K562 (cell line): ENCODE results near the gene SHROOM3. TPM values are rescaled to one million over a fixed set of nuclear protein-coding genes. Genes with fewer than 3 reads are reported as not detected.

ENCODE experiments used
- ATAC-seq: fragments of 200-7000 bp; cut with Tn5 transposase; 3 replicates; pipeline ENCODE4 v1.9.1; 2020; ENCODE audit warnings: moderate library complexity
- BruUV-seq: library from RNA; stranded (reverse); fragments of 400-500 nt; replicated peaks from 2 replicates; lab custom pipeline; 2021; lab: Mats Ljungman, UMichigan
- CTCF ChIA-PET: fragments of 300-600 bp; formaldehyde crosslinking; extraction: SDS; loops from one replicate; lab custom pipeline; 2021; ENCODE audit warnings: low intra/inter-chr PET ratio; lab: Yijun Ruan, JAX
- POLR2A ChIA-PET: fragments of 300-600, 350-650 bp; sonication (Branson Sonifier 250); formaldehyde crosslinking; extraction: SDS; loops from one replicate; lab custom pipeline; 2021; ENCODE audit warnings: antibody characterized with exemption, inconsistent platforms; lab: Yijun Ruan, JAX
- DNase-seq, 4 experiments: peaks; one replicate each; pipeline versions ENCODE4 v3.0.0 to v3.0.0-alpha.2; 2011 to 2018; ENCODE audit warnings: low spot score in 3 of 4, mixed read lengths in 3 of 4; ENCODE audit errors: extremely low read depth in 1 of 4
- FAIRE-seq: peaks from 2 replicates; lab custom pipeline; 2011; peaks lifted over from hg19 to GRCh38; lab: Jason Lieb, UNC
- H2AFZ ChIP-seq: 2 replicates; pipeline ENCODE4 v1.6.0; 2011; ENCODE audit warnings: low read depth, low read length, control low read depth, inconsistent platforms
- H3K27ac ChIP-seq: fragments of 200-600 bp; 3 replicates; pipeline ENCODE4 v1.8.0; 2011; ENCODE audit warnings: low read depth, mild to moderate bottlenecking, control low read depth, inconsistent platforms, low read length, moderate library complexity, mixed read lengths; ENCODE audit errors: extremely low read depth
- H3K27me3 ChIP-seq, 2 experiments: fragments of 300-600 bp in 1 of 2; 2 replicates in 1 of 2; 3 replicates in 1 of 2; pipeline versions ENCODE4 v1.6.0 to v1.8.0; 2011; ENCODE audit warnings: inconsistent platforms in 2 of 2, low read length in 2 of 2, mild to moderate bottlenecking in 1 of 2, mixed read lengths in 1 of 2, moderate library complexity in 1 of 2; ENCODE audit not compliant: control insufficient read depth in 2 of 2, insufficient read depth in 2 of 2
- H3K36me3 ChIP-seq: fragments of 300-600 bp; 3 replicates; pipeline ENCODE4 v1.8.0; 2011; ENCODE audit warnings: mild to moderate bottlenecking, low read length, inconsistent platforms; ENCODE audit not compliant: control insufficient read depth, insufficient read depth
- H3K4me1 ChIP-seq, 2 experiments: fragments of 200-600 bp in 1 of 2; replicated peaks in 1 of 2; 2 replicates in 1 of 2; 3 replicates in 1 of 2; pipeline versions ENCODE4 v1.5.1 to v1.8.0; 2011; ENCODE audit warnings: inconsistent platforms in 2 of 2, low read length in 2 of 2, mild to moderate bottlenecking in 1 of 2, mixed read lengths in 1 of 2, moderate library complexity in 1 of 2; ENCODE audit not compliant: control insufficient read depth in 2 of 2, insufficient read depth in 2 of 2
- H3K4me2 ChIP-seq: 2 replicates; pipeline ENCODE4 v1.6.1; 2011; ENCODE audit warnings: low read length, control low read depth, inconsistent platforms, mixed read lengths; ENCODE audit not compliant: insufficient read depth
- H3K4me3 ChIP-seq: fragments of 200-600 bp; sonication (generic), shearing (Covaris generic); 2 replicates; pipeline ENCODE4 v1.5.1; 2016; ENCODE audit warnings: control low read depth, inconsistent platforms
- H3K79me2 ChIP-seq: fragments of 200-600 bp; 3 replicates; pipeline ENCODE4 v1.8.0; 2011; ENCODE audit warnings: low read length, inconsistent platforms; ENCODE audit not compliant: control insufficient read depth, insufficient read depth
- H3K9ac ChIP-seq, 2 experiments: 2 replicates each; pipeline versions ENCODE4 v1.6.0 to v1.6.1; 2011; ENCODE audit warnings: low read depth in 2 of 2, low read length in 2 of 2, control low read depth in 1 of 2, inconsistent platforms in 1 of 2, mild to moderate bottlenecking in 1 of 2, mixed read lengths in 1 of 2; ENCODE audit not compliant: insufficient read depth in 1 of 2
- H3K9me1 ChIP-seq: one replicate; pipeline ENCODE4 v1.6.0; 2011; ENCODE audit warnings: inconsistent platforms, mild to moderate bottlenecking, low read length, moderate library complexity; ENCODE audit not compliant: control insufficient read depth, insufficient read depth
- H3K9me3 ChIP-seq: replicated peaks from 2 replicates; pipeline ENCODE4 v1.5.1; 2011; ENCODE audit warnings: low read depth, low read length, inconsistent platforms; ENCODE audit not compliant: control insufficient read depth, insufficient read depth
- H4K20me1 ChIP-seq: replicated peaks from 2 replicates; pipeline ENCODE4 v1.6.1; 2011; ENCODE audit warnings: low read length, inconsistent platforms, mixed read lengths; ENCODE audit not compliant: control insufficient read depth, insufficient read depth
- CC2D1A ChIP-seq: fragments of 450-650 bp; IDR thresholded peaks from 2 replicates; pipeline ENCODE4 v1.6.1; 2017; ENCODE audit warnings: mild to moderate bottlenecking
- ETV5 ChIP-seq: sonication (generic); formaldehyde crosslinking; IDR thresholded peaks from 2 replicates; pipeline ENCODE4 v1.4.0; 2020; ENCODE audit warnings: low read depth, mild to moderate bottlenecking, missing genetic modification reagents
- KLF13 ChIP-seq: fragments of 450-650 bp; IDR thresholded peaks from 2 replicates; pipeline ENCODE4 v1.6.1; 2016; ENCODE audit warnings: missing genetic modification characterization, low read depth, mild to moderate bottlenecking, missing compliant biosample characterization, moderate library complexity, borderline replicate concordance
- RBM22 ChIP-seq: fragments of 200-400 bp; formaldehyde crosslinking; IDR thresholded peaks from 2 replicates; pipeline ENCODE4 v1.6.1; 2018; ENCODE audit warnings: low read length, low read depth; ENCODE audit not compliant: poor library complexity, severe bottlenecking
- SAFB ChIP-seq: fragments of 200-400 bp; formaldehyde crosslinking; IDR thresholded peaks from 2 replicates; pipeline ENCODE4 v1.6.1; 2017; ENCODE audit warnings: low read depth, low read length, borderline replicate concordance
- ZNF253 ChIP-seq: fragments of 250-450 bp; sonication (Bioruptor Pico); conservative IDR thresholded peaks from 2 replicates; pipeline ENCODE4 v1.6.1; 2021; ENCODE audit warnings: mild to moderate bottlenecking
- WGBS: fragments of 100-300 bp; shearing (Covaris generic); methylation state at CpG from one replicate; pipeline ENCODE4 v1.1.6; 2016; ENCODE audit warnings: low coverage, mixed read lengths; ENCODE audit not compliant: insufficient coverage; ENCODE audit errors: missing lambda C conversion rate; 5-methylcytosine and 5-hydroxymethylcytosine counted together
- in situ Hi-C: fragments of 300-500 bp; cut with MboI; formaldehyde crosslinking; loops from 4 replicates; pipeline ENCODE4 v1.15.0; 2018; ENCODE audit warnings: inconsistent platforms, mixed read lengths
- intact Hi-C: fragments of 100-400 bp; cut with micrococcal nuclease; formaldehyde crosslinking; loops from 2 replicates; pipeline ENCODE4 v1.14.2; 2022
- polyA plus RNA-seq, 8 experiments: library from polyadenylated mRNA; depleted of rRNA in 4 of 8; stranded (reverse) in 5 of 8; unstranded in 3 of 8; fragments of >200 nt; fragmentation: Nextera tagmentation in 2 of 8; fragmentation: Illumina TruSeq in 1 of 8; extraction: Ambion mirVana in 2 of 8; extraction: Trizol in 1 of 8; gene quantifications; 2 replicates each; pipeline versions ENCODE4 v1.2.1 to v1.2.3, GENCODE V29; 2011 to 2014; ENCODE audit warnings: inconsistent platforms in 1 of 8, missing spikeins in 1 of 8
- total RNA-seq, 7 experiments: library from RNA; depleted of rRNA in 6 of 7; stranded (reverse); fragments of >200 nt in 6 of 7; fragmentation: Illumina TruSeq in 2 of 7; extraction: Trizol in 2 of 7; gene quantifications; 2 replicates each; pipeline versions ENCODE4 v1.2.1 to v1.2.3, GENCODE V29; 2011 to 2021; ENCODE audit warnings: low replicate concordance in 1 of 7
- TF ChIP-seq, protein P1 (sequence below): sonication (generic); formaldehyde crosslinking; IDR thresholded peaks from 2 replicates; pipeline ENCODE4 v1.8.1; 2023; ENCODE audit warnings: mild to moderate bottlenecking, missing genetic modification reagents
- TF ChIP-seq, protein P2 (sequence below): fragments of 250-450 bp; sonication (Bioruptor Pico); IDR thresholded peaks from 2 replicates; pipeline ENCODE4 v1.4.0; 2020
- TF ChIP-seq, protein P3 (sequence below), 2 experiments: fragments of 450-650 bp; IDR thresholded peaks; 2 replicates each; pipeline ENCODE4 v1.6.1; 2016
- TF ChIP-seq, protein P4 (sequence below): sonication (generic); formaldehyde crosslinking; IDR thresholded peaks from 2 replicates; pipeline ENCODE4 v1.8.0; 2023; ENCODE audit warnings: mild to moderate bottlenecking, missing genetic modification reagents
- TF ChIP-seq, protein P5 (sequence below): sonication (generic); formaldehyde crosslinking; IDR thresholded peaks from 2 replicates; pipeline ENCODE4 v1.8.0; 2022; ENCODE audit warnings: mild to moderate bottlenecking, missing genetic modification reagents

SHROOM3 gene
- total and polyA plus RNA-seq, 9 of the 15 experiments (the other 6 are each of a cell fraction or from before 2014, with no cell fraction given), result 0.01 to 0.07 TPM; not detected in 7

DNA sequence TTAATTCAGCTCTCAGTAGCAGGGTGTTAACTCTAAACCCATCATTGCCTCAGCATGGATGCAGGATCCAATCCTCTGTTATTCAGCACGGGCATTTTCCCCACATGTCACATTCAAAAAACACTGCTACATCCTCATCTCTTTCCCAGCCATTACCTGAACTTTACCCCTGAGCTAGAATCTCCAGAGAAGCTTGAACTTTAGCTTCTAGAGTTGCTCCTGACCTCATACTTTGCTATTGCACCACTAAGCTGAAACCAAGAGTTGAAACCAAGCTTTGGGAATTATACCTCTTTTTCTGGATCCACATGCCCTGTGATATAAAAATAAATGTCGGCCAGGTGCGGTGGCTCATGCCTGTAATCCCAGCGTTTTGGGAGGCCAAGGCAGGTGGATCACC is 90.7 kb downstream of the SHROOM3 start (continued):
- TF ChIP-seq, protein P1, sequence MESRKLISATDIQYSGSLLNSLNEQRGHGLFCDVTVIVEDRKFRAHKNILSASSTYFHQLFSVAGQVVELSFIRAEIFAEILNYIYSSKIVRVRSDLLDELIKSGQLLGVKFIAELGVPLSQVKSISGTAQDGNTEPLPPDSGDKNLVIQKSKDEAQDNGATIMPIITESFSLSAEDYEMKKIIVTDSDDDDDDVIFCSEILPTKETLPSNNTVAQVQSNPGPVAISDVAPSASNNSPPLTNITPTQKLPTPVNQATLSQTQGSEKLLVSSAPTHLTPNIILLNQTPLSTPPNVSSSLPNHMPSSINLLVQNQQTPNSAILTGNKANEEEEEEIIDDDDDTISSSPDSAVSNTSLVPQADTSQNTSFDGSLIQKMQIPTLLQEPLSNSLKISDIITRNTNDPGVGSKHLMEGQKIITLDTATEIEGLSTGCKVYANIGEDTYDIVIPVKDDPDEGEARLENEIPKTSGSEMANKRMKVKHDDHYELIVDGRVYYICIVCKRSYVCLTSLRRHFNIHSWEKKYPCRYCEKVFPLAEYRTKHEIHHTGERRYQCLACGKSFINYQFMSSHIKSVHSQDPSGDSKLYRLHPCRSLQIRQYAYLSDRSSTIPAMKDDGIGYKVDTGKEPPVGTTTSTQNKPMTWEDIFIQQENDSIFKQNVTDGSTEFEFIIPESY (CRISPR knock-in tag), result no peak
- no peak for TF ChIP-seq ZNF253 (CRISPR knock-in tag)
- no peak for TF ChIP-seq RBM22
- TF ChIP-seq, protein P2, sequence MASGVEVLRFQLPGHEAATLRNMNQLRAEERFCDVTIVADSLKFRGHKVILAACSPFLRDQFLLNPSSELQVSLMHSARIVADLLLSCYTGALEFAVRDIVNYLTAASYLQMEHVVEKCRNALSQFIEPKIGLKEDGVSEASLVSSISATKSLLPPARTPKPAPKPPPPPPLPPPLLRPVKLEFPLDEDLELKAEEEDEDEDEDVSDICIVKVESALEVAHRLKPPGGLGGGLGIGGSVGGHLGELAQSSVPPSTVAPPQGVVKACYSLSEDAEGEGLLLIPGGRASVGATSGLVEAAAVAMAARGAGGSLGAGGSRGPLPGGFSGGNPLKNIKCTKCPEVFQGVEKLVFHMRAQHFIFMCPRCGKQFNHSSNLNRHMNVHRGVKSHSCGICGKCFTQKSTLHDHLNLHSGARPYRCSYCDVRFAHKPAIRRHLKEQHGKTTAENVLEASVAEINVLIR (CRISPR knock-in tag), result no peak

DNA sequence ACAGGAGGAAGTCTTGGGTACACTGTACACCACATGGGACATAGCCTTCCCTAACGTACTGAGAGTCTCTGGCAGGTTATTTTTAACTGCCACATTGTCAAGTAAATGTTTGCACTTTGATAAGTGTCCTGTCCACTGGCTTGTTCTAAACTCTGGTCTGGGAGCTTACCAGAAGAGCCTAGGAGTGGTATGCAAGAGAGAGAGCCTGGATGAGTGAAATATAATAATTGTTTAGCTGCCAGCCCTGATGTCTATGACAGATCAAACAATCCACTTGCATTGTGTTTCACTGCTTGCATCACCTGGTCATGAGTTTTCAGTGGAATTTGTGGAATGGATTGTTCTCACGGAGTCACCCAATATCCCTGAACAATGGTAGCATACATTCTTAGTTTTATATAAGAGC is 91.6 kb downstream of the SHROOM3 start:
- Histone ChIP-seq H2AFZ (no peak overlapping the region), H3K9me1 (no peaks in the 10 kb centered on the region), H3K4me3 (no peak overlapping the region), H4K20me1 (no peaks in the 10 kb centered on the region; the same call in 1 of the 2 replicates), H3K27me3 (peaks cover 10 to 16% of the 10 kb centered on the region in 2 experiments; a peak in 4 of 5 replicates), H3K4me2 (no peak overlapping the region), H3K79me2 (no peaks in the 10 kb centered on the region), H3K9me3 (no peaks in the 10 kb centered on the region), H3K36me3 (no peaks in the 10 kb centered on the region), H3K9ac (no peak overlapping the region), H3K4me1 (no peaks in the 10 kb centered on the region), H3K27ac (no peak overlapping the region; the same call in 2 of the 3 replicates)
- ATAC-seq (no peak), FAIRE-seq (no peak), DNase-seq (no peak)
- ChIA-PET CTCF (no interaction called here), POLR2A (interaction anchor here (0.7 kb wide), 1 partner anchor 18 kb away, joined by 3 read pairs; no protein-coding TSS in a partner anchor)
- intact Hi-C loops, result no loop called here
- no TSS peak for BruUV-seq
- 0% methylated on average over 2 of the region's 2 CpGs for WGBS
- in situ Hi-C loops, result no loop called here
- TF ChIP-seq, protein P3, sequence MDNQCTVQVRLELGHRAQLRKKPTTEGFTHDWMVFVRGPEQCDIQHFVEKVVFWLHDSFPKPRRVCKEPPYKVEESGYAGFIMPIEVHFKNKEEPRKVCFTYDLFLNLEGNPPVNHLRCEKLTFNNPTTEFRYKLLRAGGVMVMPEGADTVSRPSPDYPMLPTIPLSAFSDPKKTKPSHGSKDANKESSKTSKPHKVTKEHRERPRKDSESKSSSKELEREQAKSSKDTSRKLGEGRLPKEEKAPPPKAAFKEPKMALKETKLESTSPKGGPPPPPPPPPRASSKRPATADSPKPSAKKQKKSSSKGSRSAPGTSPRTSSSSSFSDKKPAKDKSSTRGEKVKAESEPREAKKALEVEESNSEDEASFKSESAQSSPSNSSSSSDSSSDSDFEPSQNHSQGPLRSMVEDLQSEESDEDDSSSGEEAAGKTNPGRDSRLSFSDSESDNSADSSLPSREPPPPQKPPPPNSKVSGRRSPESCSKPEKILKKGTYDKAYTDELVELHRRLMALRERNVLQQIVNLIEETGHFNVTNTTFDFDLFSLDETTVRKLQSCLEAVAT (IDR thresholded peaks at IDR 0.05), result no peak
- TF ChIP-seq, protein P4, sequence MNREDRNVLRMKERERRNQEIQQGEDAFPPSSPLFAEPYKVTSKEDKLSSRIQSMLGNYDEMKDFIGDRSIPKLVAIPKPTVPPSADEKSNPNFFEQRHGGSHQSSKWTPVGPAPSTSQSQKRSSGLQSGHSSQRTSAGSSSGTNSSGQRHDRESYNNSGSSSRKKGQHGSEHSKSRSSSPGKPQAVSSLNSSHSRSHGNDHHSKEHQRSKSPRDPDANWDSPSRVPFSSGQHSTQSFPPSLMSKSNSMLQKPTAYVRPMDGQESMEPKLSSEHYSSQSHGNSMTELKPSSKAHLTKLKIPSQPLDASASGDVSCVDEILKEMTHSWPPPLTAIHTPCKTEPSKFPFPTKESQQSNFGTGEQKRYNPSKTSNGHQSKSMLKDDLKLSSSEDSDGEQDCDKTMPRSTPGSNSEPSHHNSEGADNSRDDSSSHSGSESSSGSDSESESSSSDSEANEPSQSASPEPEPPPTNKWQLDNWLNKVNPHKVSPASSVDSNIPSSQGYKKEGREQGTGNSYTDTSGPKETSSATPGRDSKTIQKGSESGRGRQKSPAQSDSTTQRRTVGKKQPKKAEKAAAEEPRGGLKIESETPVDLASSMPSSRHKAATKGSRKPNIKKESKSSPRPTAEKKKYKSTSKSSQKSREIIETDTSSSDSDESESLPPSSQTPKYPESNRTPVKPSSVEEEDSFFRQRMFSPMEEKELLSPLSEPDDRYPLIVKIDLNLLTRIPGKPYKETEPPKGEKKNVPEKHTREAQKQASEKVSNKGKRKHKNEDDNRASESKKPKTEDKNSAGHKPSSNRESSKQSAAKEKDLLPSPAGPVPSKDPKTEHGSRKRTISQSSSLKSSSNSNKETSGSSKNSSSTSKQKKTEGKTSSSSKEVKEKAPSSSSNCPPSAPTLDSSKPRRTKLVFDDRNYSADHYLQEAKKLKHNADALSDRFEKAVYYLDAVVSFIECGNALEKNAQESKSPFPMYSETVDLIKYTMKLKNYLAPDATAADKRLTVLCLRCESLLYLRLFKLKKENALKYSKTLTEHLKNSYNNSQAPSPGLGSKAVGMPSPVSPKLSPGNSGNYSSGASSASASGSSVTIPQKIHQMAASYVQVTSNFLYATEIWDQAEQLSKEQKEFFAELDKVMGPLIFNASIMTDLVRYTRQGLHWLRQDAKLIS (CRISPR knock-in tag), result no peak
- TF ChIP-seq KLF13 (no peak), ETV5 (CRISPR knock-in tag) (no peak), CC2D1A (no peak), SAFB (no peak)
- TF ChIP-seq, protein P5, sequence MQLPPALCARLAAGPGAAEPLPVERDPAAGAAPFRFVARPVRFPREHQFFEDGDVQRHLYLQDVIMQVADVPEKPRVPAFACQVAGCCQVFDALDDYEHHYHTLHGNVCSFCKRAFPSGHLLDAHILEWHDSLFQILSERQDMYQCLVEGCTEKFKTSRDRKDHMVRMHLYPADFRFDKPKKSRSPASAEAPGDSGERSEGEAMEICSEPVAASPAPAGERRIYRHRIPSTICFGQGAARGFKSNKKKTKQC (CRISPR knock-in tag), result no peak
